RCC 7860 (cell line): ENCODE measurements around the gene CCL26.
A peak's percentile ranks its signal among the peaks of the same experiment; 100 is the strongest.
"Not testable (repeated sequence)": the region's sequence is repeated elsewhere in the genome, so short reads cannot be mapped to it uniquely, and the experiment has no call there.

Source experiments
- DNase-seq: peaks from one replicate; pipeline ENCODE4 v3.0.0-alpha.2; 2015; ENCODE audit warnings: low spot score
- FAIRE-seq: peaks from 2 replicates; lab custom pipeline; 2012; peaks lifted over from hg19 to GRCh38; lab: Jason Lieb, UNC

Gene CCL26

DNA sequence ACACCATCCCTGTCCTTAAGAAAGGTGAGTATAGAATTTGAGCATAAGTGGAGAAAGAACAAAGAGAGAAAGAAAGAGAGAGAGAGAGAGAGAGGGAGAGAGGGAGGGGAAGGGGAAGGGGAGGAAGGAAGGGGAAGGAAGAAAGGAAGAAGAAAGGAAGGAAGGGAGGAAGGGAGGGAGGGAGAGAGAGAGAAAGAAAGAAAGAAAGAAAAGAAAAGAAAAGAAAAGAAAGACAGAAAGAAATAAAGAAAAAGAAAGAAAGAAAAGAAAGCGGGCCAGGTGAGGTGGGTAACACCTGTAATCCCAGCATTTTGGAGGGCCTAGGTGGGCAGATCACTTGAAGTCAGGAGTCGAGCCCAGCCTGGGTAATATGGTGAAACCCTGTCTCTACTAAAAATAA lies 21.7 kb upstream of the CCL26 start:
- no peak for DNase-seq
- FAIRE-seq = no peak

DNA sequence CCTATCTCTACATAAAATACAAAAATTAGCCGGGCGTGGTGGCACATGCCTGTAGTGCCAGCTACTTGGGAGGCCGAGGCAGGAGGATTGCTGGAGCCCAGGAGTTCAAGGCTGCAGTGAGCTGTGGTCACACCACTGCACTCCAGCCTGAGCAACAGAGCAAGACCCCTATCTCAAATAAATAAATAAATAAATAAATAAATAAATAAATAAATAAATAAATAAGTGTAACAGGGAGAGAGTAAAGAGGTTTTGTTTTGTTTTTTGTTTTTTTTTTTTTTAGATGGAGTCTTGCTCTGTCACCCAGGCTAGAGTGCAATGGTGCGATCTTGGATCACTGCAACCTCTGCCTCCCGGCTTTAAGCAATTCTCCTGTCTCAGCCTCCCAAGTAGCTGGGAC lies 20.6 kb upstream of the CCL26 start:
- not testable (repeated sequence) for FAIRE-seq, DNase-seq

DNA sequence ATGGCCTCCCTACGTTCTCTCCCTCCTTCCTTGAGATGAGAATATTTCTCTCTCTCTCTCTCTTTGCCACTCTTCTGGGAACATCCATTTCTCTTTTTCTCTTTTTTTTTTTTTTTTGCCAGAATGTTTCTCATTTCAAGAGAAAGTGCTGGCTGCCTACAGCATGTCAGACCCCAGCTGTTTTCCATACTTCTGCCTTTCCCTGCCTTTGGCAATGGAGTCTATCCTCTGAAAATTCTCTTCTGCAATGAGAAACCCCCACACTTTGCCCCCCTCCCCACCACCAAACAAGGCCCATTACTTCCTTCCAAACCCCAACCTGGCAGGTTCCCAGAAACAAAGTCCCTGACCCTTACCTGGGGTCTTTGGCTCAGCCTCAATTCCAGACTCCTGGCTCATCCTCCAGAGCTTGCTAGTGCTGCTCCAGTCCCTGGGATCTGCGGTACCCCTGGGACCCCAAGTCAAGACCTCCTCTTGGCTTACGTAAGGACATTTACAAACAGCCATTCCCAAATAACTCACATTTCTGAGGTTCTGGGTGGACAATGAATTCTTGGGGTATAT lies 17.4 kb upstream of the CCL26 start:
- DNase-seq = no peak
- no peak for FAIRE-seq

DNA sequence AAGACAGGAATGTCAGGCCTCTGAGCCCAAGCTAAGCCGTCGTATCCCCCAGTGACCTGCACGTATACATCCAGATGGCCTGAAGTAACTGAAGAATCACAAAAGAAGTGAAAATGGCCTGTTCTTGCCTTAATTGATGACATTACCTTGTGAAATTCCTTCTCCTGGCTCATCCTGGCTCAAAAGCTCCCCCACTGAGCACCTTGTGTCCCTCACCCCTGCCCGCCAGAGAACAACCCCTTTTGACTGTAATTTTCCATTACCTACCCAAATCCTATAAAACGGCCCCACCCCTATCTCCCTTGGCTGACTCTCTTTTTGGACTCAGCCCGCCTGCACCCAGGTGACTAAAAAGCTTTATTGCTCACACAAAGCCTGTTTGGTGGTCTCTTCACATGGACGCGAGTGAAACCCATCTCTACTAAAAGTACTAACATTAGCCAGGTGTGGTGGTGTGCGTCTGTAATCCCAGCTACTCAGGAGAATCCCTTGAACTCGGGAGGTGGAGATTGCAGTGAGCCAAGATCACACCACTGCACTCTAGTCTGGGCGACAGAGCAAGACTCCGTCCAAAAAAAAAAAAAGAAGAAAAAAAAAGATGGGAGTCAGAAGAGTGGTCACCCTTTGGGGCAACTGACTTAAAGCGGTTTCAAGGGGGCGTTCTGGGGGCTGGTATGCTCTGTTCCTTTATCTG lies 16.3 kb upstream of the CCL26 start:
- not testable (repeated sequence) for DNase-seq, FAIRE-seq

DNA sequence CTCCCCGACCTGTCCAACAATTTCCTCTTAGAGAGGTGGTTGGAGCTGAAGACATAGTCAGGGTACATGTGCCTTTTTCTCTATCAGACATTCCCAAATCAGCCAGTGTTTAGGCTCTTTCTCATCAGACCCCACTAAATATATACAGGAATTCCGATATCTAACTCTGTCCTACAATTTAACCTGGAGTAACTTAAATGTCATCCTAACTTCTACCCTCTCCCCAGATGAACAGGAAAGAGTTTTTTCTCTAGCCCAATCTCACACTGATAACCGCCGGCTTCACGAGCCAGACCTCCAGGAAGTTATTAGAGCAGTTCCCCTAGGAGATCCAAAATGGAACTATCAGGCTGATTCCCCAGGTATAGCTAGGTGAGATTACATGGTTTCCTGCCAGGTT lies 11.0 kb upstream of the CCL26 start:
- FAIRE-seq, DNase-seq: not testable (repeated sequence)

DNA sequence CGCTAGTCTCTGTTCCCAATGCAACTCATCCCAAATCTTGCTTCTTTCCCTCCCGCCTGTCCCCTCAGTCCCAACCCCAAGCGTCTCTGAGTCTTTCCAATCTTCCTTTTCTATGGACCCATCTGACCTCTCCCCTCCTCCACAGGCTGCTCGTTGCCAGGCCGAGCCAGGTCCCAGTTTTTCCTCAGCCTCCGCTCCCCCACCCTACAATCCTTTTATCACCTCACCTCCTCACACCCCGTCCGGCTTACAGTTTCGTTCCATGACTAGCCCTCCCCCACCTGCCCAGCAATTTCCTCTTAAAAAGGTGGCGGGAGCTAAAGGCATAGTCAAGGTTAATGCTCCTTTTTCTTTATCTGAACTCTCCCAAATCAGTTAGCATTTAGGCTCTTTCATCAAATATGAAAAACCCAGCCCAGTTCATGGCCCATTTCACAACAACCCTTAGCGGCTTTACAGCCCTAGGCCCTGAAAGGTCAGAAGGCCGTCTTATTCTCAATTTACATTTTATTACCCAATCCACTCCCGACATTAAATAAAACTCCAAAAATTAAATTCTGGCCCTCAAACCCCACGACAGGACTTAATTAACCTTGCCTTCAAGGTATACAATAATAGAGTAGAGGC lies 8.7 kb upstream of the CCL26 start:
- not testable (repeated sequence) for FAIRE-seq, DNase-seq

DNA sequence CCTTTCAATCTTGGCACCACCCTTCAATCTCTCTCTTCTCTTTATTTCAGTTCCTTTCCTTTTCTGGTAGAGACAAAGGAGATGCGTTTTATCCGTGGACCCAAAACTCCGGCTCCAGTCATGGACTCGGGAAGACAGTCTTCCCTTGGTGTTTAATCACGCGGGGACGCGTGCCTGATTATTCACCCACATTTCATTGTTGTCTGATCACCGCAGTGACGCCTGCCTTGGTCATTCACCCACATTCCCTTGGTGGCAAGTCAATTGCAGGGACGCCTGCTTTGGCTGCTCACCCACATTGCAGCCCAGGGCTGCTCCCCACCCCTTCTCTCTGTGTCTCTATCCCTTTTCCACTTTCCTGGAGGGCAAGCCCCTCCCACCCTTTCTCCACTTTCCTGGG lies 7.5 kb upstream of the CCL26 start:
- DNase-seq, FAIRE-seq: not testable (repeated sequence)

DNA sequence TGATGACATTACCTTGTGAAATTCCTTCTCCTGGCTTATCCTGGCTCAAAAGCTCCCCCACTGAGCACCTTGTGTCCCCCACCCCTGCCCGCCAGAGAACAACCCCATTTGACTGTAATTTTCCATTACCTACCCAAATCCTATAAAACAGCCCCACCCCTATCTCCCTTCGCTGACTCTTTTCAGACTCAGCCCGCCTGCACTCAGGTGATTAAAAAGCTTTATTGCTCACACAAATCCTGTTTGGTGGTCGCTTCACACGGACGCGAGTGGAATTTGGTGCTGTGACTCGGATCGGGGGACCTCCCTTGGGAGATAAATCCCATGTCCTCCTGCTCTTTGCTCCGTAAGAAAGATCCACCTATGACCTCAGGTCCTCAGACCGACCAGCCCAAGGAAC lies 7.0 kb upstream of the CCL26 start:
- DNase-seq, FAIRE-seq: not testable (repeated sequence)

DNA sequence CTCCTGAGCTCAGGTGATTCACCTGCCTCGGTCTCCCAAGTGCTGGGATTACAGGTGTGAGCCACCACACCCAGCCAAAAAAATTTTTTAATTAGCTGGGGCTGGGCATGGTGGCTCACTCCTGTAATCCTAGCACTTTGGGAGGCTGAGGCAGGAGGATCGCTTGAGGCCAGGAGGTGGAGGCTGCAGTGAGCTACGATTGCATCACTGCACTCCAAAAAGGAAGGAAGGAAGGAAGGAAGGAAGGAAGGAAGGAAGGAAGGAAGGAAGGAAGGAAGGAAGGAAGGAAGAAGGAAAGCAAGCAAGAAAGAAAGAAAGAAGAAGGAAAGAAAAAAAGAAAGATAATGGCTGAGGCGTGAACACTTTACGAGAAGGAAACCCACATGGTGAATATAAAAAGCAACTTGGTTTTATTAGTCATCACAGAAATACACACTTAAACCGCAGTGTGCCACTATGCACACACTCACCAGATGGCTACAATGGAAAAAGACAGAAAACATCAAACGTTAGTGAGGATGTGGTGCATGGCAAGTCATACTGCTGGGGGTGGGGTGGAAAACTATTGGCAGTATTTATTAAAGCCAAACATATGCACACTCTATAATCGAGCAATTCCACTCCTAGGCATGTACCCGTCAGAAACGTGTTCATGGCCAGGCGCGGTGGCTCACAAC lies 4.4 kb upstream of the CCL26 start:
- DNase-seq (peak; percentile 78), FAIRE-seq (peak; percentile 87)

DNA sequence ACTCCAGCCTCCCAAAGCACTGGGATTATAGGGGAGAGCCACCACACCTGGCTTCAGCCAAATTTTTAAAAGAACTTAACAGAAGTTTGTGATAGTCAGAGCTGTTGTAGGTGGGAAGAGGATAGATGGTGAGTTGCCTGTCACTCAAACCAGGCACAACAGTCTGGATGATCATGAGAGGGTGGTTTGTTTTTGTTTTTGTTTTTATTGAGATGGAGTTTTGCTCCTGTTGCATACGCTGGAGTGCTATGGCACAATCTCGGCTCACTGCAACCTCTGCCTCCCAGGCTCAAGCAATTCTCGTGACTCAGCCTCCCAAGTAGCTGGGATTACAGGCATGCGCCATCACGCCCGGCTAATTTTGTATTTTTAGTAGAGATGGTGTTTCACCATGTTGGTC lies 1.9 kb upstream of the CCL26 start:
- not testable (repeated sequence) for FAIRE-seq, DNase-seq

DNA sequence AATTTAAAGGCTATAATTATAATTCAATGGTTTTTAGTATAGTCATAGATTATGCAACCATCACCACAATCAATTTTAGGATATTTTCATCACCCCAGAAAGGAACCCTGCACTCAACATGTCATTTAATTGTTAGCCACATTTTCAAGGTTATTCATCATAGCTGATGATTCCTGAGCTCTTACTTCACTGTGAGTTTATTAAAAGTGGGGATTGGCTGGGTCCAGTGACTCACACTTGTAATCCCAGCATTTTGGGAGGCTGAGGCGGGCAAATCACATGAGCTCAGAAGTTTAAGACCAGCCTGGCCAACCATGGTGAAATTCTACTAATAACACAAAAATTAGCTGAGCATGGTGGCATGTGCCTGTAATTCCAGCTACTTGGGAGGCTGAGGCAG lies 787 bp downstream of the CCL26 start:
- no peak for DNase-seq
- FAIRE-seq = no peak

DNA sequence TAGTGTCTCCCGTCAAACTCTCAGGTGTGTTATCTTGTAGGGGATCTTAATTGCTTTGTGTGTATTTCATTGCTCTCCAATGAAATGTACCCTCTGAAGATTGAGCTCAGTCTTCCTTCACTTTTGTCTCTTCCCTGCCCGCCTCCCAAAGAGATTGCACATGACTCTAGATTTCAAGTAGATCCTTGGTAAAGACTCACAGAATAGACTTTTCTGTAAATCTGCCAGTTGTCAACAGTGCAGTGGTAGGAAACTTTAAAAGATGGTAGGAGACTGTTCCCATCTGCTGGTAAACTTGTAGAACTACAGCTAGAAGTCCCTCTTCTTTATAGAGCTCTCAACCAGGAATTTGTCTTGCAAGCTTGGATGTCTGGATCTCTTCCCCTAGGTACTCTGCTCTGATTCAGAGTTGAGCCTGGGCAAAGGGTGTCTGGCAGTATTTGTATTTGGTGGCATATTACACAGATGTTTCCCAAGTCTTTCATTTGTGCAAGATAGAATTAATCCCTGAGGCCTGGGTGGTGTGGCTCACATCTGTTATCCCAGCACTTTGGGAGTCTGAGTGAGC lies 9.6 kb downstream of the CCL26 start:
- peak; percentile 79 for DNase-seq
- FAIRE-seq = peak; percentile 68

DNA sequence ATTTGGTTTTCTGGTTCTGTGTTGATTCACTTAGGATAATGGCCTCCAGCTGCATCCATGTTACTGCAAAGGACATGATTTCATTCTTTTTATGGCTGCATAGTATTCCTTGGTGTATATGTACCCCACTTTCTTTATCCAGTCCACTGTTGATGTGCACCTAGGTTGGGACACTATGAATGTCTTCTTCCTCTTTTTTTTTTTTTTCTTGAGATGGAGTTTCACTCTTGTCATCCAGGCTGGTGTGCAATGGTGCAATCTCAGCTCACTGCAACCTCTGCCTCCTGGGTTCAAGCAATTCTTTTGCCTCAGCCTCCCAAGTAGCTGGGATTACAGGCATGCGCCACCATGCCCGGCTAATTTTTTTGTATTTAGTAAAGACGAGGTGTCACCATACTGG lies 10.2 kb downstream of the CCL26 start:
- not testable (repeated sequence) for DNase-seq, FAIRE-seq

DNA sequence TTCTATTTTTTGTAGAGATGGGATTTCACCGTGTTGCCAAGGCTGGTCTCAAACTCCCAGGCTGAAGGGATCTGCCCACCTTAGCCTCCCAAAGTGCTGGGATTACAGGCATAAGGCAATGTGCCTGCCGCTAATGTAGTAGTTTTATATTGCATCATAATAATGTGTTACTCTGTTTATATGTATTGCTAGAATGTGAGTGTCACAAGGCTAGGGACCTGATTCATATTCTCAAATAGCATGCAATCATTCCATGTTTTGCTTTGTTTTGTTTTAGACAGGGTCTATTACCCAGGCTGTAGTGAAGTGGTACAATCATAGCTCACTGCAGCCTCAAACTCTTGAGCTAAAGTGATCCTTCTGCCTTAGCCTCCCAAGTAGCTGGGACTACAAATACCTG lies 13.5 kb downstream of the CCL26 start:
- FAIRE-seq = no peak
- no peak for DNase-seq

DNA sequence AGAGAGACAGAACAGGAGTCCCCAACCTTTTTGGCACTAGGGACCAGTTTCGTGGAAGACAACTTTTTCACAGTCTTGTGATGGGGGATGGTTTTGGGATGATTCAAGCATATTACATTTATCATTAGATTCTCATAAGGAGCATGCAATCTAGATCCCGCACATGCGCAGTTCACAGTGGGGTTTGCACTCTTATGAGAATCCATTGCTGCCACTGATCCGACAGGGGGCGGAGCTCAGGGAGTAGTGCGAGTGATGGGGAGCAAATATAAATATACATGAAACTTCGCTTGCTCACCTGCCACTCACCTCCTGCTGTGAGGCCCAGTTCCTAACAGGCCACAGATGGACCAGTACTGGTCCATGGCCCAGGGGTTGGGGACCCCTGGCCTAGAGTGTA lies 14.2 kb downstream of the CCL26 start:
- no peak for FAIRE-seq
- no peak for DNase-seq

DNA sequence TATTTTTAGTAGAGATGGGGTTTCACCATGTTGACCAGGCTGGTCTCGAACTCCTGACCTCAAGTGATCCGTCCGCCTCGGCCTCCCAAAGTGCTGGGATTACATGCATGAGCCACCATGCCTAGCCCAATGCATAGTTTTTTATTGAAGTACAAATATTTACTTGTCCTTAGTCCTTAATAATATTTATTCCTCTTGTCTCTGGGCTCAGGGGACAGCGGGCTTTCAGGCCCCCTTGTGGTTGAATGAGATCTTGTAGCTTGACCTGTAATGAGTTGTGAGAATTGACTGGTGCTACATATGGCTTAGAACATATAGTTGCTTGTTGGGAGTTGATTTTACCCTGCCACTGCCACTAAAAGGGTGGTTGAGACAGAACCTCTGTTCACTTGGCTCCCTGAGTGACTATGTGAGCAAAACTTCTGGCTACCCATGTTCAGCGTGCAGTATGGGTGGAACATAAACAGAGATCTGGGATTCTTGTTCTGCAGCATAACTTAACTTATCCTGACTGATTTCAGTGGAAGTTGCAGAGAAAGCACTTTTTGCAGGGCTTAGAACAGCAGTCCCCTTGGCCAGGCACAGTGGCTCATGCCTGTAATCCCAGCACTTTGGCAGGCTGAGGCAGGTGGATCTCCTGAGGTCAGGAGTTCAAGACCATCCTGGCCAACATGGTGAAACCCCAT lies 14.9 kb downstream of the CCL26 start:
- DNase-seq (peak; percentile 34), FAIRE-seq (no peak)

DNA sequence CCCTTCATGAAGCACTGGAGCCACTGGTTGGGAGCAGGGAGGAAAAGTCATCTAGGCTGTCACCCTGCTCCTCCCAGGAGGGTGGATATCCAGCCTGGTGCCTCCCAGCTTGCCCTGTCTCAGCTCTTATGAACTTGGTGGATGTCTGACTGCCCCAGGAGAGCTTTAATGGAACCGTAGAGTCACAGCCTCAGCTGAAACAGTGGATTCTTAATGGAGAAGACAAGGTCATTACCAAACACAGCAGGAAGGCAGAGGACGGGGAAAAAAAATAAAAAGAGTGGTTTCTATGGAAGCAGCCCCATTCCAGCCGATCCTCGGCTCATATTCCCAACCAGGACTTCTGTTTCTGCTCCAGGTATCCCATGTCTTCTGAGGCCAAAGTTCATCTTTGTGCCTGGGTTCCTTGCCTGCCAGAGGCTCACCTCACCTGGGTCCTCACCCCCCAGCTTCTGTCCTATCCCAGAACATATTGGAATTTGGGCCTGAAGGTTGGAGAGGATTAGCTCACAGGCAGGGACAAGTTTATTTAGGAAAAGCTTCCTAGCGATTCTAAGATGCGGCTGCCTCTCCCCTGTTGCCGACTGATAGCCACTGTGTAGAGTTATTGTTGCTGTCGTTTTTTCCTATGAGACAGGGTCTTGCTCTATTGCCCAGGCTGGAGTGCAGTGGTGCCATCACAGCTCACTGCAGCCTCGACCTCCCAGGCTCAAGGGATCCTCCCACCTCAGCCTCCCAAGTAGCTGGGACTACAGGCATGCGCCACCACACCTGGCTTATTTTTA lies 15.6 kb downstream of the CCL26 start:
- FAIRE-seq = no peak
- DNase-seq = no peak

DNA sequence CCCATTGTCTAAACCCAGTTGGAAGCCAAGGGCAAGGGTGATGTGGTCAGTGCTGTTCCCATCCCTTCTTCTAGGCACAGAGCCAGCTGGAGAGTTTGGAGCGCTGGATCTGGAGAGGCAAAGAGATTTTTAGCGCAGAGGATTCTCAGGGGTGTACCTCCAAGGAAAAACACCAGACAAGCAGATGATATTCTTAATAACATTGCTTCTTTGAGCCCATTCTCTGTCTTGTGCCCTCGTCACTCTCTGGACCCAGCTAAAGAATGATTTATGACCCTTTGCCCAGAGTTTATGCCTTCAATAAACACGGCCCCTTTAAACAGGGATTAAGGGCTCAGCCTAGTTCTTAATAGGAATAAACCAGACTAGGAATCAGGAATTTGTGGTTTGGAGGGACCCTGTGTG lies 28.6 kb downstream of the CCL26 start:
- FAIRE-seq (no peak), DNase-seq (no peak)

DNA sequence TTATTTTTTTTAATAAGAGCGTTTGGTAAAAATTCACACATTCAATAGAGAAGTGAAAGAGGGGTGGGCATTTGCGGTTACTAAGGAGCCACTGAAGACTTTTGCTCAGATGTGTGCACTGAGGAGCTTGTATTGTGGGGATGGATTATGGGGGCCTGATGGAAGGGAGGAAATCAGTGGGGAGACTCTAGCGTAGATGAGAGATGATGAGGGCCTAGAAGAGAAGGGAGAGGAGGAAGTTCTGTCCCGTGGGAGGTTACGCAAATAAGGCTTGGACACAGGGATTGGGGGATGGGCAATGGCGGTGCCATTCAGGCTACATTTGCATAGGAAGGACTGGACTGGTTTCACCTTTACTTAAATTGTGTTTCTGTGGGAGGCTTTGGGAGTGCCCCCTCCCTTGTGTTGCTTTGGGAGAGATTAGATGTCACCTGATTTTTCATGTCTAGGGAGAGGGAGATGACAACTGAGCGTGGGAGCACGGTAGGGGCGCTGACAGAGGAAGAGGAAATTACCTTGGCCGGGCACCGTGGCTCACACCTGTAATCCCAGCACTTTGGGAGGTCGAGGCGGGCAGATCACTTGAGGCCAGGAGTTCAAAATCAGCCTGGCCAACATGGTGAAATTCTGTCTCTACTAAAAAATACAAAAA lies 31.0 kb downstream of the CCL26 start:
- DNase-seq = no peak
- FAIRE-seq = no peak
